GM23338 (cell line): ENCODE measurements around the gene CASP8. TPM values are rescaled to one million over a fixed set of nuclear protein-coding genes. Genes with fewer than 3 reads are reported as not detected.

Experiments
- ATAC-seq: fragments of 200-7000 bp; cut with Tn5 transposase; 3 replicates; pipeline ENCODE4 v1.9.1; 2020
- DNase-seq: peaks from one replicate; pipeline ENCODE4 v3.0.0-alpha.2; 2015; ENCODE audit warnings: low spot score
- H2AFZ ChIP-seq: fragments of 200-600 bp; sonication (generic); 2 replicates; pipeline ENCODE4 v1.8.0; 2016; ENCODE audit warnings: antibody characterized with exemption, mild to moderate bottlenecking, moderate library complexity
- H3F3A ChIP-seq: fragments of 200-600 bp; sonication (generic); replicated peaks from 2 replicates; pipeline ENCODE4 v1.8.0; 2017; ENCODE audit warnings: antibody characterized with exemption, mixed run types, low read depth
- H3K27ac ChIP-seq: fragments of 200-600 bp; sonication (generic); 2 replicates; pipeline ENCODE4 v1.6.1; 2016; ENCODE audit warnings: low read depth
- H3K27me3 ChIP-seq: fragments of 200-600 bp; sonication (generic); 2 replicates; pipeline ENCODE4 v1.8.0; 2016; ENCODE audit warnings: mild to moderate bottlenecking, mixed run types, moderate library complexity; ENCODE audit not compliant: insufficient read depth
- H3K36me3 ChIP-seq: fragments of 200-600 bp; sonication (generic); 2 replicates; pipeline ENCODE4 v1.8.0; 2016; ENCODE audit warnings: mild to moderate bottlenecking; ENCODE audit not compliant: insufficient read depth
- H3K4me1 ChIP-seq: fragments of 200-600 bp; sonication (generic); 2 replicates; pipeline ENCODE4 v1.8.0; 2016; ENCODE audit warnings: mild to moderate bottlenecking, moderate library complexity; ENCODE audit not compliant: insufficient read depth
- H3K4me2 ChIP-seq: fragments of 200-600 bp; sonication (generic); 2 replicates; pipeline ENCODE4 v1.7.1; 2017; ENCODE audit warnings: mixed run types
- H3K4me3 ChIP-seq: fragments of 200-600 bp; sonication (generic); 2 replicates; pipeline ENCODE4 v1.6.1; 2016; ENCODE audit warnings: mixed run types
- H3K79me2 ChIP-seq: fragments of 200-600 bp; sonication (generic); replicated peaks from 2 replicates; pipeline ENCODE4 v1.8.0; 2017; ENCODE audit warnings: mild to moderate bottlenecking; ENCODE audit not compliant: insufficient read depth
- H3K9me2 ChIP-seq: fragments of 200-600 bp; sonication (generic); 2 replicates; pipeline ENCODE4 v1.8.0; 2017; ENCODE audit not compliant: insufficient read depth
- H4K20me1 ChIP-seq: fragments of 200-600 bp; sonication (generic); replicated peaks from 2 replicates; pipeline ENCODE4 v1.8.0; 2017; ENCODE audit warnings: mild to moderate bottlenecking; ENCODE audit not compliant: insufficient read depth
- H3K27ac Mint-ChIP-seq: 2 replicates; pipeline ENCODE4 v1.8.0; 2020; ENCODE audit warnings: inconsistent platforms, mild to moderate bottlenecking, moderate library complexity, mixed read lengths
- H3K27me3 Mint-ChIP-seq: 3 replicates; pipeline ENCODE4 v1.8.0; 2022; ENCODE audit warnings: low read depth, mild to moderate bottlenecking, moderate library complexity, mixed read lengths, inconsistent platforms; ENCODE audit not compliant: insufficient read depth, poor library complexity
- H3K36me3 Mint-ChIP-seq: 3 replicates; pipeline ENCODE4 v1.8.0; 2021; ENCODE audit warnings: low read depth, mild to moderate bottlenecking, inconsistent platforms, moderate library complexity, mixed read lengths
- H3K4me1 Mint-ChIP-seq: 3 replicates; pipeline ENCODE4 v1.8.0; 2020; ENCODE audit warnings: mild to moderate bottlenecking, inconsistent platforms, mixed read lengths
- H3K4me3 Mint-ChIP-seq: 3 replicates; pipeline ENCODE4 v1.8.0; 2021; ENCODE audit warnings: moderate library complexity, mild to moderate bottlenecking, inconsistent platforms, mixed read lengths
- H3K9me3 Mint-ChIP-seq: 3 replicates; pipeline ENCODE4 v1.8.0; 2020; ENCODE audit warnings: moderate library complexity, mild to moderate bottlenecking, inconsistent platforms, mixed read lengths
- CREB1 ChIP-seq: fragments of 250-450 bp; sonication (Bioruptor Pico); IDR thresholded peaks from 2 replicates; pipeline ENCODE4 v1.5.0; 2020; ENCODE audit warnings: low read depth, mild to moderate bottlenecking, moderate library complexity
- EZH2 ChIP-seq: fragments of 200-600 bp; sonication (generic); IDR thresholded peaks from one replicate; pipeline ENCODE4 v1.8.0; 2017; ENCODE audit warnings: antibody characterized with exemption, mild to moderate bottlenecking, low read depth; ENCODE audit not compliant: unreplicated experiment
- EZH2phosphoT487 ChIP-seq: fragments of 200-600 bp; sonication (generic); IDR thresholded peaks from one replicate; pipeline ENCODE4 v1.8.1; 2018; ENCODE audit warnings: antibody characterized with exemption; ENCODE audit not compliant: unreplicated experiment
- JUNB ChIP-seq: IDR thresholded peaks from one replicate; pipeline ENCODE4 v1.6.1; 2016; ENCODE audit warnings: antibody characterized with exemption; ENCODE audit not compliant: unreplicated experiment
- POLR2AphosphoS5 ChIP-seq: IDR thresholded peaks from 2 replicates; pipeline ENCODE4 v1.6.1; 2016; ENCODE audit warnings: antibody characterized with exemption, low read depth
- STAT1 ChIP-seq: IDR thresholded peaks from one replicate; pipeline ENCODE4 v1.6.1; 2016; ENCODE audit warnings: antibody characterized with exemption; ENCODE audit not compliant: unreplicated experiment
- ZNF114 ChIP-seq: fragments of 250-450 bp; sonication (Bioruptor Pico); IDR thresholded peaks from 2 replicates; pipeline ENCODE4 v1.5.0; 2020; ENCODE audit warnings: mild to moderate bottlenecking, moderate library complexity
- polyA plus RNA-seq: library from polyadenylated mRNA; unstranded; fragments of >200 nt; fragmentation: Nextera tagmentation; extraction: Ambion mirVana; gene quantifications from 2 replicates; pipeline ENCODE4 v1.2.1, GENCODE V29; 2016
- total RNA-seq: library from RNA; depleted of rRNA; stranded (reverse); fragments of >200 nt; shearing (Covaris generic); gene quantifications from 2 replicates; pipeline ENCODE4 v1.2.3, GENCODE V29; 2014
- TF ChIP-seq, protein P1 (sequence below): fragments of 250-450 bp; sonication (Bioruptor Pico); IDR thresholded peaks from 2 replicates; pipeline ENCODE4 v1.5.0; 2020; ENCODE audit warnings: mild to moderate bottlenecking, moderate library complexity
- TF ChIP-seq, protein P2 (sequence below): IDR thresholded peaks from 2 replicates; pipeline ENCODE4 v1.6.1; 2016; ENCODE audit warnings: antibody characterized with exemption

The CASP8 gene
- total and polyA plus RNA-seq, 2 experiments from 2014 or later = 2.3 to 3.6 TPM

DNA sequence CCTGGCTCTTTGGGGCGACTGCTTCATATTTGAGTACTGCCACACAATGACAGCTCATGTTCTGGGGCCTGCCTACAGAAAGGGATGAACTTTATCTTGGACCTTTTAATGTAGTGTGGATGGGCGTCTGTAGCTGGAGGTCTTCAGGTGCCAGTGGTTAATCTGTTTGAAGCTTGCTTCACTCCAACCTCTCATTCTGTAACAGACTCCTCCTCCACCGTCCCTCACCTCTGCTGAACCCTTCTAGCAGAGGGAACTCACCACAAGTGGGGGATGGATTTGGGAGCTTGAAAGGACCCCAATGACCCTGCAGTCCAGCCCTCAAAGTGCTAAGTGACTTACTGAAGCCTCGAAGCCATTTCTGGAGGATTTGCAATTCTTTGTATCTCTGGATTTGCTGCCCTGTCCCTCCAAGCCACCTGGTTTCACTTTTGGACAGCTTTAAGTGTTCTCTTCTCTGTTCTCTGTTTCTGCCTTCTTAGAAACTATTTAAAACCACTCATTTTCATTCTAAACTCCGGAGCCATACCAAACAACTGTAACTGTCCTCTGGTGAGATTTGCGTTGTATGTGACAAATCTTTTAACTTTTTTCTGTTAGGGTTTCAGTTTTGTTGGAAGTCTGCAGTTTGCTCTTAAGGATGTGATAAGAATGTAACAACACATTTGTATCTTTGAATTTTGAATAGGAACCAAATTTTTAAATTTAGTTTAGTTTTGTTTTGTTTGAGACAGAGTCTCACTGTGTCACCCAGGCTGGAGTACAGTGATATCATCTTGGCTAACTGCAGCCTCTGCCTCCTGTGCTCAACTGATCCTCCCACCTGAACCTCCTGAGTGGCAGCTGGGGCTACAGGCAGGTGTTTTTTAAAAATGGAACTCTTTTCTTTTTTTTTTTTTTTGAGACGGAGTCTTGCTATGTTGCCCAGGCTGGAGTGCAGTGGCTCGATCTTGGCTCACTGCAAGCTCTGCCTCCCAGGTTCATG lies 37.0 kb upstream of the CASP8 start (continued):
- TF ChIP-seq EZH2phosphoT487 (no peak), EZH2 (no peak), POLR2AphosphoS5 (no peak), STAT1 (no peak), CREB1 (CRISPR knock-in tag) (no peak)
- TF ChIP-seq, protein P1, sequence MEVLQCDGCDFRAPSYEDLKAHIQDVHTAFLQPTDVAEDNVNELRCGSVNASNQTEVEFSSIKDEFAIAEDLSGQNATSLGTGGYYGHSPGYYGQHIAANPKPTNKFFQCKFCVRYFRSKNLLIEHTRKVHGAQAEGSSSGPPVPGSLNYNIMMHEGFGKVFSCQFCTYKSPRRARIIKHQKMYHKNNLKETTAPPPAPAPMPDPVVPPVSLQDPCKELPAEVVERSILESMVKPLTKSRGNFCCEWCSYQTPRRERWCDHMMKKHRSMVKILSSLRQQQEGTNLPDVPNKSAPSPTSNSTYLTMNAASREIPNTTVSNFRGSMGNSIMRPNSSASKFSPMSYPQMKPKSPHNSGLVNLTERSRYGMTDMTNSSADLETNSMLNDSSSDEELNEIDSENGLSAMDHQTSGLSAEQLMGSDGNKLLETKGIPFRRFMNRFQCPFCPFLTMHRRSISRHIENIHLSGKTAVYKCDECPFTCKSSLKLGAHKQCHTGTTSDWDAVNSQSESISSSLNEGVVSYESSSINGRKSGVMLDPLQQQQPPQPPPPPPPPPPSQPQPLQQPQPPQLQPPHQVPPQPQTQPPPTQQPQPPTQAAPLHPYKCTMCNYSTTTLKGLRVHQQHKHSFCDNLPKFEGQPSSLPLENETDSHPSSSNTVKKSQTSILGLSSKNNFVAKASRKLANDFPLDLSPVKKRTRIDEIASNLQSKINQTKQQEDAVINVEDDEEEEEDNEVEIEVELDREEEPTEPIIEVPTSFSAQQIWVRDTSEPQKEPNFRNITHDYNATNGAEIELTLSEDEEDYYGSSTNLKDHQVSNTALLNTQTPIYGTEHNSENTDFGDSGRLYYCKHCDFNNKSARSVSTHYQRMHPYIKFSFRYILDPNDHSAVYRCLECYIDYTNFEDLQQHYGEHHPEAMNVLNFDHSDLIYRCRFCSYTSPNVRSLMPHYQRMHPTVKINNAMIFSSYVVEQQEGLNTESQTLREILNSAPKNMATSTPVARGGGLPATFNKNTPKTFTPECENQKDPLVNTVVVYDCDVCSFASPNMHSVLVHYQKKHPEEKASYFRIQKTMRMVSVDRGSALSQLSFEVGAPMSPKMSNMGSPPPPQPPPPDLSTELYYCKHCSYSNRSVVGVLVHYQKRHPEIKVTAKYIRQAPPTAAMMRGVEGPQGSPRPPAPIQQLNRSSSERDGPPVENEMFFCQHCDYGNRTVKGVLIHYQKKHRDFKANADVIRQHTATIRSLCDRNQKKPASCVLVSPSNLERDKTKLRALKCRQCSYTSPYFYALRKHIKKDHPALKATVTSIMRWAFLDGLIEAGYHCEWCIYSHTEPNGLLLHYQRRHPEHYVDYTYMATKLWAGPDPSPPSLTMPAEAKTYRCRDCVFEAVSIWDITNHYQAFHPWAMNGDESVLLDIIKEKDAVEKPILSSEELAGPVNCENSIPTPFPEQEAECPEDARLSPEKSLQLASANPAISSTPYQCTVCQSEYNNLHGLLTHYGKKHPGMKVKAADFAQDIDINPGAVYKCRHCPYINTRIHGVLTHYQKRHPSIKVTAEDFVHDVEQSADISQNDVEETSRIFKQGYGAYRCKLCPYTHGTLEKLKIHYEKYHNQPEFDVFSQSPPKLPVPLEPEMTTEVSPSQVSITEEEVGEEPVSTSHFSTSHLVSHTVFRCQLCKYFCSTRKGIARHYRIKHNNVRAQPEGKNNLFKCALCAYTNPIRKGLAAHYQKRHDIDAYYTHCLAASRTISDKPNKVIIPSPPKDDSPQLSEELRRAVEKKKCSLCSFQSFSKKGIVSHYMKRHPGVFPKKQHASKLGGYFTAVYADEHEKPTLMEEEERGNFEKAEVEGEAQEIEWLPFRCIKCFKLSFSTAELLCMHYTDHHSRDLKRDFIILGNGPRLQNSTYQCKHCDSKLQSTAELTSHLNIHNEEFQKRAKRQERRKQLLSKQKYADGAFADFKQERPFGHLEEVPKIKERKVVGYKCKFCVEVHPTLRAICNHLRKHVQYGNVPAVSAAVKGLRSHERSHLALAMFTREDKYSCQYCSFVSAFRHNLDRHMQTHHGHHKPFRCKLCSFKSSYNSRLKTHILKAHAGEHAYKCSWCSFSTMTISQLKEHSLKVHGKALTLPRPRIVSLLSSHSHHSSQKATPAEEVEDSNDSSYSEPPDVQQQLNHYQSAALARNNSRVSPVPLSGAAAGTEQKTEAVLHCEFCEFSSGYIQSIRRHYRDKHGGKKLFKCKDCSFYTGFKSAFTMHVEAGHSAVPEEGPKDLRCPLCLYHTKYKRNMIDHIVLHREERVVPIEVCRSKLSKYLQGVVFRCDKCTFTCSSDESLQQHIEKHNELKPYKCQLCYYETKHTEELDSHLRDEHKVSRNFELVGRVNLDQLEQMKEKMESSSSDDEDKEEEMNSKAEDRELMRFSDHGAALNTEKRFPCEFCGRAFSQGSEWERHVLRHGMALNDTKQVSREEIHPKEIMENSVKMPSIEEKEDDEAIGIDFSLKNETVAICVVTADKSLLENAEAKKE (CRISPR knock-in tag) = no peak

DNA sequence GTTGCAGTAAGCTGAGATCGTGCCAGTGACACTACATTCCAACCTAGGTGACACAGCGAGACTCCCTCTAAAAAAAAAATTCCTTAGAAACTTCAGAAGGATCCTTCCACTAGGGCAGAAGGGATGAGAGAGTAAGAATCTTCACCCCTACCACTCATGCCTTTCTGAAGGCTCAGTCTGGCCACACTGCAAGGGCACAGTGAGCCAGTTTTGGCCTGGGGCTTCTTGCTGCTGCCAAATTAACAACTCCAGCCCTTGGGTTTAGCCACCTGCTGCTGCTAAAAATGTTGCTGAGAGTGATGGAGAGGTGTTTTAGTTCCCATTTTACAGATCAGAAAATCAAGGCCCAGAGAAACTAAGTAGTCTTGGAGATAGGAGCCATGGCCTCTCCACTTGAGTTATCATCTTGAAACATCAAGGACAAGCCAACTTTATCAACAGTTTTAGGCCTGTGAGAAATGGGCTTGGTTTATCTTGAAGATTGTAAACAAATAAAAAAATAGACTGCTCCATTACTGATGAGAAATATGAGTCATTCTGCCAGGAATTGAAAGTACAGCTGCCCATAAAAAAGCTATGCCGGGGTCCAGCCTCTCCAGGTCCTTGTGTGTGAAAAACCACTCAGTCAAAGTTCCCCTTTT lies 31.9 kb upstream of the CASP8 start:
- H3K36me3 ChIP-seq = no peaks in the 10 kb centered on the region
- H3K4me3 ChIP-seq = no peak overlapping the region
- H3K9me2 ChIP-seq = no peaks in the 10 kb centered on the region
- no peak overlapping the region; the same call in 1 of the 2 replicates for H3K27ac Mint-ChIP-seq
- H3K9me3 Mint-ChIP-seq = no peaks in the 10 kb centered on the region; the same call in 2 of the 3 replicates
- H2AFZ ChIP-seq = no peak overlapping the region
- no peak overlapping the region for H3K27ac ChIP-seq
- peaks cover 2% of the 10 kb centered on the region for H3K27me3 Mint-ChIP-seq
- no peak for DNase-seq
- no peaks in the 10 kb centered on the region for H3K27me3 ChIP-seq
- ATAC-seq = no peak
- H3F3A ChIP-seq = no peaks in the 10 kb centered on the region
- H3K79me2 ChIP-seq = no peaks in the 10 kb centered on the region
- H3K36me3 Mint-ChIP-seq = no peaks in the 10 kb centered on the region
- no peak overlapping the region for H3K4me2 ChIP-seq
- H4K20me1 ChIP-seq = no peaks in the 10 kb centered on the region
- H3K4me3 Mint-ChIP-seq = no peak overlapping the region
- H3K4me1 ChIP-seq = no peaks in the 10 kb centered on the region
- peaks cover 10% of the 10 kb centered on the region for H3K4me1 Mint-ChIP-seq
- TF ChIP-seq EZH2phosphoT487 (no peak), JUNB (no peak), ZNF114 (CRISPR knock-in tag) (no peak)
- TF ChIP-seq, protein P2, sequence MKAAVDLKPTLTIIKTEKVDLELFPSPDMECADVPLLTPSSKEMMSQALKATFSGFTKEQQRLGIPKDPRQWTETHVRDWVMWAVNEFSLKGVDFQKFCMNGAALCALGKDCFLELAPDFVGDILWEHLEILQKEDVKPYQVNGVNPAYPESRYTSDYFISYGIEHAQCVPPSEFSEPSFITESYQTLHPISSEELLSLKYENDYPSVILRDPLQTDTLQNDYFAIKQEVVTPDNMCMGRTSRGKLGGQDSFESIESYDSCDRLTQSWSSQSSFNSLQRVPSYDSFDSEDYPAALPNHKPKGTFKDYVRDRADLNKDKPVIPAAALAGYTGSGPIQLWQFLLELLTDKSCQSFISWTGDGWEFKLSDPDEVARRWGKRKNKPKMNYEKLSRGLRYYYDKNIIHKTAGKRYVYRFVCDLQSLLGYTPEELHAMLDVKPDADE = no peak
